Tibial nerve (tissue), 3 donors: ENCODE results near the gene PTPA.

ENCODE experiments used
- CTCF ChIP-seq, 5 experiments: fragments of 200-600 bp in 3 of 5; fragments of 450-650 bp in 2 of 5; sonication (generic) in 3 of 5; IDR thresholded peaks; one replicate each; pipeline ENCODE4 v1.5.1; 2016 to 2019; ENCODE audit warnings: antibody characterized with exemption in 5 of 5, mild to moderate bottlenecking in 3 of 5, moderate library complexity in 2 of 5
- POLR2A ChIP-seq, 2 donors: fragments of 450-650 bp; IDR thresholded peaks; one replicate each; pipeline ENCODE4 v1.6.1; 2017; ENCODE audit warnings: antibody characterized with exemption in 2 of 2, mild to moderate bottlenecking in 2 of 2, moderate library complexity in 2 of 2

GRCh38 chr9:129079829-129080228, 31.4 kb upstream of the PTPA start:
- TF ChIP-seq CTCF (IDR thresholded peaks at IDR 0.05), result no peak
- no peak for TF ChIP-seq POLR2A (IDR thresholded peaks at IDR 0.05)
